HG03378 (cell line): ENCODE measurements around the gene LRP8.

Experiments
- ATAC-seq: cut with Tn5 transposase; IDR thresholded peaks from one replicate; pipeline ENCODE4 v1.9.1; 2021; ENCODE audit warnings: mild to moderate bottlenecking, moderate library complexity; ENCODE audit not compliant: unreplicated experiment

Gene LRP8

GRCh38 chr1:53308506-53308905 lies 19.4 kb downstream of the LRP8 start:
- ATAC-seq, result no peak

- ATAC-seq, result no peak
Observed at GRCh38 chr1:53307037-53307436, 20.8 kb downstream of the LRP8 start.

GRCh38 chr1:53306168-53306567 lies 21.7 kb downstream of the LRP8 start:
- no peak for ATAC-seq

GRCh38 chr1:53305650-53306049 lies 22.2 kb downstream of the LRP8 start:
- ATAC-seq, result no peak

- ATAC-seq, result no peak
Observed at GRCh38 chr1:53304527-53304926, 23.3 kb downstream of the LRP8 start.

GRCh38 chr1:53303726-53304515 lies 23.9 kb downstream of the LRP8 start:
- no peak for ATAC-seq

GRCh38 chr1:53303243-53303642 lies 24.6 kb downstream of the LRP8 start:
- no peak for ATAC-seq

GRCh38 chr1:53299233-53299632 lies 28.6 kb downstream of the LRP8 start:
- no peak for ATAC-seq

- no peak for ATAC-seq
Observed at GRCh38 chr1:53298045-53298637, 29.7 kb downstream of the LRP8 start.

- ATAC-seq, result no peak
Observed at GRCh38 chr1:53297195-53297594, 30.7 kb downstream of the LRP8 start.

- no peak for ATAC-seq
Observed at GRCh38 chr1:53296117-53296749, 31.6 kb downstream of the LRP8 start.

GRCh38 chr1:53295726-53296116 lies 32.1 kb downstream of the LRP8 start:
- no peak for ATAC-seq

- no peak for ATAC-seq
Observed at GRCh38 chr1:53295295-53295694, 32.6 kb downstream of the LRP8 start.

- no peak for ATAC-seq
Observed at GRCh38 chr1:53294567-53294966, 33.3 kb downstream of the LRP8 start.

- ATAC-seq, result no peak
Observed at GRCh38 chr1:53294061-53294460, 33.8 kb downstream of the LRP8 start.

GRCh38 chr1:53293123-53293522 lies 34.7 kb downstream of the LRP8 start:
- no peak for ATAC-seq

- ATAC-seq, result no peak
Observed at GRCh38 chr1:53292690-53293089, 35.2 kb downstream of the LRP8 start.

- no peak for ATAC-seq
Observed at GRCh38 chr1:53291574-53291973, 36.3 kb downstream of the LRP8 start.

- ATAC-seq, result no peak
Observed at GRCh38 chr1:53288790-53289429, 39.0 kb downstream of the LRP8 start.

GRCh38 chr1:53288002-53288789 lies 39.7 kb downstream of the LRP8 start:
- ATAC-seq, result no peak

GRCh38 chr1:53286955-53287354 lies 40.9 kb downstream of the LRP8 start:
- no peak for ATAC-seq
